OCI-M1 (cell line): ENCODE measurements around the gene TUG1.

ENCODE experiments used
- DNase-seq: peaks from one replicate; lab custom pipeline; 2025; lab: John Stamatoyannopoulos, UW

TUG1 gene

DNA sequence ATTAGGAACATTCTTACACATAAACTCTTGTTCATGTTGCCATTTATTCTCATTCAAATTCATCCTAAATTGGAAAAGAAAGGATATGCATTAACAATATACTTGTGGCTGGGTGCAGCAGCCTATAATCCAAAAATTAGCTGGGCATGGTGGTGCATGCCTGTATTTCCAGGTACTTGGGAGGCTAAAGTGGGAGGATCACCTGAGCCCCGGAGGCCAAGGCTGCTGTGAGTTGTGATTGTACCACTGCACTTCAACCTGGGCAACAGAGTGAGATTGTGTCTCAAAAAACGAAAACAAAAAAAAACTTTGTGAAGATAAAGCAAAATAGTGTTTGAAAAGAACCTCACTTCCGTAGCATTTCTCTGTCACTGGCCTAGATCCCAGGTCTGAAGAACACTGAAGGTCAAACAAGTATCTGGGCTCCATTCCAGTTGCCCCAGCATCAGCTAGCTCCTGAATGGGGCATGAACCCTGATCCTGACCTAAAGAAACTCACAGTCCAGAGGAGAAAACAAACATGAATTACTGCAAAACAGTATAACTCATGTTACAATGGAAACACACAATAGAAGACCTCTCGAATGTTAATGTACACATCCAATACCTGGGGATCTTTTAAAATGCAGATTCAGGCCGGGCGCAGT is 32.2 kb downstream of the TUG1 start:
- no peak for DNase-seq

DNA sequence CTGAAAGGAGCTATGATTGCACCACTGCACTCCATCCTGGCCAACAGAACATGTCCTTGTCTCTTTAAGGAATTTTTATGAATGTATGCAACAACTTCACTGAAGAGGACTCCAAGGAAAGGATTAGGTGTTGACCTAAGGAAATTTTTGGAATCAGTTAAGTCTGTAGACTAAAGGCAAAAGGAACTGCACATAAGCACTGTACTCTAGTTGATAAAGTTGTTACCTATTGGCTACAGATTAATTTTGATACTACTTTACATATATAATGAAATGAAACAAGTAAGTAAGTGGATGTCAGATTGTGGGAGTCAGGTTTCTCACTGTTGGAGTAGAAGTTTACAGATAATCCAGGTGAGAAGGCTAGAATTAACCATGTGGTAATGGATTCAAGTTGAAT is 36.5 kb downstream of the TUG1 start:
- no peak for DNase-seq

DNA sequence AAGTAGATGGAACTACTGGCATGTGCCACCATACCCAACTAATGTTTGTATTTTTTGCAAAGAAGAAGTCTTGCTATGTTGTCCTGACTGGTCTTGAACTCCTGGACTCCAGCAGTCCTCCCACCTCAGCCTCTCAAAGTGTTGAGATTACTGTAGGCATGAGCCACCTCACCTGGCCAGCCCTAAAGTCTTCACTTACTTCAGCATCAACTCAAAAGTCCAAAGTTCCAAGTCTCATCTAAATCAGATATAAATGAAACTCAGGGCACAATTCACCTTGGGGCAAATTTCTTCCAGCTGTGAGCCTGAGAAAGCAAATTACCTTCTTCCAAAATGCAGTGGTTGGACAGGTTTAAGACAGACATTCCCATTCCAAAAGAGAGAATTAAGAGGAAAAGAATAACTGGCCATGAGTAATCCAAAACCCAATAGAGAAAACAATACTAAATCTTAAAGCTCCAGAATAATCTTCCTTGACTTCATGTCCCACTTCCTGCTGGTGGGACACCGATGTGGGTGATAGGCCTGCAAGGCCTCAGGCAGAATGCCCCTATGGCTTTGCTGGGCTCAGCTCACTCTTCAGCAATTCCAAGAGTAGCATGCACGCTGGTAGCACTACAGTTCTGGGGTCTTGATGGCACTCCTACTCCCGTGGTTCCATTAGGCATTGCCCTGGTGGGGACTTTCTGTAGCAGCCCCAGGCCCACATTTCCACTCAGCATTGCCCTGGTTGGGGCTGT is 50.3 kb downstream of the TUG1 start:
- no peak for DNase-seq

DNA sequence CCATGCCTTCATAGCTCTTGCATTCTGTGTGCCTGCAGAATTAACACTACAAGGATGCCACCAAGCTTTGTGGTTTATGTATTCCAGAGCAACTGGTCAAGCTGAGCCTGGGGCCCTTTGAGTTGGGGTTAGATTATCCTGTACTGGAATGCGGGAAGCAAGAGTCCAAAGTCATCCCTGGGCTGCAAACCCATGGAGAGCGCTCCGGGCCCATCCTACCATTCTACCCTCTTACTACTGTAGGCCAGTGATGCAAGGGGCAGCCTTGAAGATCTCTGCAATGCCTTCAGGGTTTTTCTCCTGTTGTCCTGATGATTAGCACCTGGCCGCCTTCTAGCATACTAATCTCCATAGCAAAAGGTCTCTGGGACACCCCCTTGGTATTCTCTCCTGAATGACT is 51.3 kb downstream of the TUG1 start:
- DNase-seq, result no peak

DNA sequence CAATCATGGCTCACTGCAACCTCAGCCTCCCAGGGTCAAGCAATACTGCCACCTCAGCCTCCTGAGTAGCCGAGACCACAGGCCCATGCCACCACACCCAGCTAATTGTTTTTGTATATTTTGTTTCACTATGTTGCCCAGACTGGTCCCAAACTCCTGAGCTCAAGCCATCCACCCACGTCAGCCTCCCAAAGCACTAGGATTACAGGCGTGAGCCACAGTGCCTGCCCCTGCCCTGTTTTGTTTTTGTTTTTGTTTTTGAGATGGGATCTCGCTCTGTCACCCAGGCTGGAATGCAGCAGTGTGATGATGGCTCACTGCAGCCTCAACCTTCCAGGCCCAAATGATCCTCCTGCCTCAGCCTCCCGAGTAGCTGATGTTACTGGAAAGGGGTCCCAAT is 53.5 kb downstream of the TUG1 start:
- no peak for DNase-seq
